Smooth muscle cell (in vitro differentiated cells): Measurements from ENCODE around the gene ATAD3C. TPM values are rescaled to one million over a fixed set of nuclear protein-coding genes. Genes with fewer than 3 reads are reported as not detected.
"Not testable (repeated sequence)": the region's sequence is repeated elsewhere in the genome, so short reads cannot be mapped to it uniquely, and the experiment has no call there.

ENCODE experiments used
- DNase-seq: peaks from one replicate; lab custom pipeline; 2025; ENCODE audit not compliant: unreplicated experiment; lab: John Stamatoyannopoulos, UW
- H2AFZ ChIP-seq: fragments of 200-600 bp; sonication (generic); 2 replicates; pipeline ENCODE4 v1.6.0; 2016; ENCODE audit warnings: antibody characterized with exemption, low read depth, mild to moderate bottlenecking
- H3F3A ChIP-seq: fragments of 200-600 bp; sonication (generic); 2 replicates; pipeline ENCODE4 v1.6.0; 2017; ENCODE audit warnings: antibody characterized with exemption, low read depth
- H3K27ac ChIP-seq: fragments of 200-600 bp; sonication (generic); 2 replicates; pipeline ENCODE4 v1.5.1; 2016; ENCODE audit warnings: low read depth, mild to moderate bottlenecking
- H3K27me3 ChIP-seq: fragments of 200-600 bp; sonication (generic); 2 replicates; pipeline ENCODE4 v1.6.1; 2016; ENCODE audit warnings: low read depth, mild to moderate bottlenecking
- H3K36me3 ChIP-seq: fragments of 200-600 bp; sonication (generic); 2 replicates; pipeline ENCODE4 v1.5.1; 2016; ENCODE audit warnings: low read depth
- H3K4me1 ChIP-seq: fragments of 200-600 bp; sonication (generic); 2 replicates; pipeline ENCODE4 v1.5.1; 2016; ENCODE audit warnings: low read depth
- H3K4me2 ChIP-seq: fragments of 200-600 bp; sonication (generic); 2 replicates; pipeline ENCODE4 v1.6.0; 2016; ENCODE audit warnings: mild to moderate bottlenecking
- H3K4me3 ChIP-seq: fragments of 200-600 bp; sonication (generic); 2 replicates; pipeline ENCODE4 v1.5.1; 2016; ENCODE audit warnings: mild to moderate bottlenecking
- H3K79me2 ChIP-seq: fragments of 200-600 bp; sonication (generic); 2 replicates; pipeline ENCODE4 v1.6.0; 2016; ENCODE audit warnings: low read depth, mild to moderate bottlenecking
- H3K9ac ChIP-seq: fragments of 200-600 bp; sonication (generic); 2 replicates; pipeline ENCODE4 v1.6.0; 2016; ENCODE audit warnings: low read depth
- H3K9me3 ChIP-seq: fragments of 200-600 bp; sonication (generic); replicated peaks from 2 replicates; pipeline ENCODE4 v1.5.1; 2016; ENCODE audit warnings: low read depth
- H4K20me1 ChIP-seq: fragments of 200-600 bp; sonication (generic); 2 replicates; pipeline ENCODE4 v1.6.0; 2016; ENCODE audit warnings: low read depth
- WGBS: methylation state at CpG from one replicate; pipeline ENCODE4 v1.1.7; 2016; ENCODE audit warnings: low lambda C conversion rate; 5-methylcytosine and 5-hydroxymethylcytosine counted together
- polyA plus RNA-seq: library from polyadenylated mRNA; unstranded; fragments of >200 nt; fragmentation: Nextera tagmentation; extraction: Ambion mirVana; gene quantifications from 2 replicates; pipeline ENCODE4 v1.2.1, GENCODE V29; 2016
- total RNA-seq: library from RNA; depleted of rRNA; stranded (reverse); fragments of >200 nt; gene quantifications from 2 replicates; pipeline ENCODE4 v1.2.3, GENCODE V29; 2014
- TF ChIP-seq, protein P1 (sequence below): fragments of 200-600 bp; sonication (generic); IDR thresholded peaks from 2 replicates; pipeline ENCODE4 v1.5.1; 2017; ENCODE audit warnings: borderline replicate concordance, mild to moderate bottlenecking, antibody characterized with exemption; ENCODE audit not compliant: insufficient read depth, poor library complexity, severe bottlenecking

Gene ATAD3C
- total and polyA plus RNA-seq, 2 experiments from 2014 or later = 0.09 to 0.86 TPM

DNA sequence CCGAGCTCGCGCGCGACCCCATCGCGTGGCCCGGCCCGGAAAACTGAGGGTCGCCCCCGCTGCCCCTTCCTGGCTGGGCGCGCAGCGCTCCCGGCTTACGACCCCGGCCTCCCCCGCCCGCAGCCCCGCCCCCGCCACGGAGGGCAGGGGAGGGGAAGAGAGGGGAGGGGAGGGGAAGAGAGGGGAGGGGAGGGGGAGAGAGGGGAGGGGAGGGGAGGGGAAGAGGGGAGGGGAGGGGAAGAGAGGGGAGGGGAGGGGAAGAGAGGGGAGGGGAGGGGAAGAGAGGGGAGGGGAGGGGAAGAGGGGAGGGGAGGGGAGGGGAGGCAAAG is 21.7 kb upstream of the ATAD3C start:
- Histone ChIP-seq H3K27me3 (no peaks in the 10 kb centered on the region), H2AFZ (no peak overlapping the region), H3K4me1 (peaks cover 36% of the 10 kb centered on the region), H3K27ac (no peak overlapping the region), H3K4me3 (peak overlapping the region; percentile 57), H3K9me3 (no peaks in the 10 kb centered on the region), H3F3A (peaks cover 25% of the 10 kb centered on the region), H3K4me2 (peak overlapping the region; percentile 83), H3K36me3 (no peaks in the 10 kb centered on the region), H3K9ac (no peak overlapping the region), H3K79me2 (no peaks in the 10 kb centered on the region), H4K20me1 (no peaks in the 10 kb centered on the region)
- DNase-seq = no peak
- no CpG with 5 or more reads among the region's 22 CpGs for WGBS
- TF ChIP-seq, protein P1, sequence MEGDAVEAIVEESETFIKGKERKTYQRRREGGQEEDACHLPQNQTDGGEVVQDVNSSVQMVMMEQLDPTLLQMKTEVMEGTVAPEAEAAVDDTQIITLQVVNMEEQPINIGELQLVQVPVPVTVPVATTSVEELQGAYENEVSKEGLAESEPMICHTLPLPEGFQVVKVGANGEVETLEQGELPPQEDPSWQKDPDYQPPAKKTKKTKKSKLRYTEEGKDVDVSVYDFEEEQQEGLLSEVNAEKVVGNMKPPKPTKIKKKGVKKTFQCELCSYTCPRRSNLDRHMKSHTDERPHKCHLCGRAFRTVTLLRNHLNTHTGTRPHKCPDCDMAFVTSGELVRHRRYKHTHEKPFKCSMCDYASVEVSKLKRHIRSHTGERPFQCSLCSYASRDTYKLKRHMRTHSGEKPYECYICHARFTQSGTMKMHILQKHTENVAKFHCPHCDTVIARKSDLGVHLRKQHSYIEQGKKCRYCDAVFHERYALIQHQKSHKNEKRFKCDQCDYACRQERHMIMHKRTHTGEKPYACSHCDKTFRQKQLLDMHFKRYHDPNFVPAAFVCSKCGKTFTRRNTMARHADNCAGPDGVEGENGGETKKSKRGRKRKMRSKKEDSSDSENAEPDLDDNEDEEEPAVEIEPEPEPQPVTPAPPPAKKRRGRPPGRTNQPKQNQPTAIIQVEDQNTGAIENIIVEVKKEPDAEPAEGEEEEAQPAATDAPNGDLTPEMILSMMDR = no peak

DNA sequence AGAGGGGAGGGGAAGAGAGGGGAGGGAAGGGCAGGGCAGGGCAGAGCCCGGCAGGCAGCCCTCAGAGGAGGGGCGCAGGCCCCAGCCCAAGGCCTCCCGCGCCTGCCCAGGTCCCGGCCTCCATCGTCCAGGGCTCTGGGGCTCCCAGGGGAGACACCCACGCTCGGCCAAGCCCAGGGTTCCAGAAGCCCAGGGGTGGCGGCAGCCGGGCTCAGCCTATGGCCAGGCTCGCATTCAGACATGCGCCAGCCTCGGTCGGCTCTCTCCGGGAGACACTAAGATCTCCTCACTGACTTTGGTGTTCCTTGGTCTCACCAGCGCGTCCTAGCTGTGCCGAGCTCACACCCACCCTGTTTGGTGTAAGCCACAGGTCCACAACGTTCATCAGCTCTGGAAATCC is 21.3 kb upstream of the ATAD3C start:
- WGBS = 92% methylated on average over 18 of the region's 19 CpGs
- no peaks in the 10 kb centered on the region for H3K27me3 ChIP-seq
- no peak for DNase-seq
- H4K20me1 ChIP-seq = no peaks in the 10 kb centered on the region
- H3K4me1 ChIP-seq = peaks cover 40% of the 10 kb centered on the region
- peak overlapping the region; percentile 89 for H3K27ac ChIP-seq
- no peak overlapping the region for H2AFZ ChIP-seq
- TF ChIP-seq, protein P1 = no peak
- no peaks in the 10 kb centered on the region for H3K9me3 ChIP-seq
- H3K4me3 ChIP-seq = no peak overlapping the region
- no peaks in the 10 kb centered on the region for H3K36me3 ChIP-seq
- H3K79me2 ChIP-seq = no peaks in the 10 kb centered on the region
- H3K4me2 ChIP-seq = no peak overlapping the region
- no peak overlapping the region for H3K9ac ChIP-seq
- H3F3A ChIP-seq = peaks cover 25% of the 10 kb centered on the region

DNA sequence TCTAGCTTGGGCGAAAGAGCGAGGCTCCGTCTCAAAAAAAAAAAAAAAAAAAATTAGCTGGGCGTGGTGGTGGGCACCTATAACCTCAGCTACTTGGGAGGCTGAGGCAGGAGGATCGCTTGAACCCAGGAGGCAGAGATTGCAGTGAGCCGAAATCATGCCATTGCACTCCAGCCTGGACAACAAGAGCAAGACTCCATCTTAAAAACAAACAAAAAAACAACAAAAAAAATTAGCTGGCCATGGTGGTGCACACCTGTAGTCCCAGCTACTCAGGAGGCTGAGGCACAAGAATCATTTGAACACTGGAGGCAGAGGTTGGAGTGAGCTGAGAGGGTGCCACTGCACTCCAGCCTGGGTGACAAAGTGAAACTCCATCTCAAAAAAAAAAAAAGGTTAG is 20.5 kb upstream of the ATAD3C start:
- not testable (repeated sequence) for H3K9ac ChIP-seq, H3K36me3 ChIP-seq, H3K79me2 ChIP-seq, H3K4me3 ChIP-seq, H3K9me3 ChIP-seq, H2AFZ ChIP-seq, H4K20me1 ChIP-seq, DNase-seq, H3K27me3 ChIP-seq
- H3K27ac ChIP-seq = peak overlapping the region; percentile 89
- H3K4me1 ChIP-seq = peaks cover 48% of the 10 kb centered on the region
- H3K4me2 ChIP-seq = peak overlapping the region; percentile 61
- peaks cover 25% of the 10 kb centered on the region for H3F3A ChIP-seq
- WGBS = 95% methylated on average over 6 of the region's 6 CpGs

DNA sequence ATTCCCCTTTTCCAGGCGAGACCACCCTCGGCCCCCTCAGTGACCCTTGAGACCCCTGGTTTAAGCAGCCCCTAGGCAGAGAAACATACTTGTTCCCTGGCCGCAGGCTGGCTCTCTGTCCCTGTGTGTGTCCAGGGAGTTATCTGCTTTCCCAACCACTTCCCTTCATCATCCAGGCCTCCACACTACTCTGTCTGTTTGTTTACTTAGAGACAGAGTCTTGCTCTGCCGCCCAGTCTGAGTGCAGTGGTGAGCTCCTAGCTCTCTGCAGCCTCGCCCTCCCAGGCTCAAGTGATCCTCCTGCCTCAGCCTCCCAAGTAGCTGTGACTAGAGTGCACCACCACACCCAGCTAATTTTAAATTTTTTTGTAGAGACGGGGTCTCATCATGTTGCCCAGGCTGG is 19.8 kb upstream of the ATAD3C start:
- Histone ChIP-seq H3K9ac (no peak overlapping the region), H3K4me1 (peaks cover 55% of the 10 kb centered on the region), H3K4me3 (no peak overlapping the region), H3K27ac (peak overlapping the region; percentile 89), H3K36me3 (no peaks in the 10 kb centered on the region), H2AFZ (no peak overlapping the region), H3K9me3 (no peaks in the 10 kb centered on the region), H4K20me1 (no peaks in the 10 kb centered on the region), H3K4me2 (peak overlapping the region; percentile 97), H3K79me2 (no peaks in the 10 kb centered on the region), H3K27me3 (no peaks in the 10 kb centered on the region), H3F3A (peaks cover 29% of the 10 kb centered on the region)
- WGBS = 67% methylated on average over 6 of the region's 6 CpGs
- TF ChIP-seq, protein P1 = no peak
- no peak for DNase-seq
